ENCODE results near the gene TMEM221.
A peak's percentile ranks its signal among the peaks of the same experiment; 100 is the strongest.

TMEM221 gene

DNA sequence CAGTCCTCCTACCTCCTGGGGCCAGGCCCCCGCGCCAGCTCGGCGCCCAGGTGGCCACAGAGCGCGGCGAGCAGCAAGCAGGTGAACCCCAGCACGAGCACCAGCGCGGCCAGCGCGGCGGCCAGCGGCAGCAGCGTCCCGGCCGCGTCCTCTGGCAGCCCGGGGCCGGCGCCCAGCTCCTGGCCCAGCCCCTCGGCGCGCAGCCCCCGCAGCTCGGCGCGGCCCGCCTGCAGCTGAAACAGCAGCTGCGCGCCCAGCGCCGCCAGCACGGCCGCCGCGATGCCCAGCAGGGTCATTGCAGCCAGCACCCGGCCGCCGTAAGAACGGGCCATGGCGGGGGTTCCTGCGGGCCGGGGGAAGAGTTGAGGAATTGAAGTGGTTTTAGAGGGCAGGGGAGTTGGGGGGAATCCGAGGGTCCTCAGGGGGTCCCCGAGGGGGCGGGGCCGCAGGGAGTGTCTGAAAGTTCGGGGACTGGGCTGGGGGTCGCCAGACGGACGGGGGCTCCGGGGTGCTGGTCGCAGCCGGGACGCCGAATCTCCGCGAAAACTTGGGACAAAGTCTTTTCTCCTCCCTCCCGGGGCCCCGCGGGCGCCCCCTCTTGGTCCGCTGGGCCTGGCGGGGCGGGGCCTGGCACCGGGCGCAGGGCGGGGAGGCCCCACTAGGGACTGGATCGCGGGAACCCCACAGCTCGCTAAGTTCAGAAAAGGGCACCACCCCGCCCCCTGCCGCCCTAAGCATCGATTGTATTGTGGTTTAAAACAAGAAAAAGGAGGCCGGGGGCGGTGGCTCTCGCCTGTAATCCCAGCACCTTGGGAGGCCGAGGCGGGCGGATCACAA lies at the start of gene TMEM221:
TSS of gene TMEM221 (minus strand) at position 538 of the 837 bp plus-strand sequence. CDS start at position 332, 206 bp downstream.
- peak in 21 of 42 donors; percentile 8 to 63 (median 34) for DNase-seq
- intact Hi-C loops (cut with DNase I), result no loop called here

DNA sequence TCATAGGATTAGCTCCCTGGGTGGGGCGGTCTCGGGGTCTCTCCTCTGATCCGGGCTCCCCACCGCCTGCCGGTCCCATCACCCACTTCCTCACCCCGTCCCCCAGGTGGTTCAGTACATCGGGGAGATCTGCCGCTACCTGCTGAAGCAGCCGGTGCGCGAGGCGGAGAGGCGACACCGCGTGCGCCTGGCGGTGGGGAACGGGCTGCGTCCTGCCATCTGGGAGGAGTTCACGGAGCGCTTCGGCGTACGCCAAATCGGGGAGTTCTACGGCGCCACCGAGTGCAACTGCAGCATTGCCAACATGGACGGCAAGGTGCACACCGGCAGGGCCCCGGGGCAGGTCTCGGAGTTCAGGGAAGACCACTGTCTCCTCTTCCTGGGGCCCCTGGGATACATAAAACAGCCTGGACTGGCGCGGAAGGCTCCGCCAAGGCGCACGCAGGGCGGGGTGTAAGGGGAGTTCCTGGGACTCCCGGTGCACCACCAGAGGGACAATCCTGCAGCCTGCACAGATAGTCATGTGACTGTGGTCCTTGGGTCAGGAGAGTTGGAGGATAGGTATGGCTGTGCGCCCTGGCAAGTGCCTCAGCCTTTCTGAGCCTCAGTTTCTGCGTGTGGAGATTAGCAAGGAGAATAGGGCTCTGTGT lies 48.8 kb upstream of the TMEM221 start:
- intact Hi-C loops (cut with DNase I), result no loop called here

GRCh38 chr19:17496337-17496997 lies 48.0 kb upstream of the TMEM221 start:
- intact Hi-C loops (cut with DNase I), result no loop called here
- DNase-seq, result peak in 38 of 42 donors; percentile 23 to 86 (median 60)

More for the DNA sequence above, 48.8 kb upstream of the TMEM221 start:
- DNase-seq, result no peak

GRCh38 chr19:17495639-17496296 lies 47.3 kb upstream of the TMEM221 start:
- intact Hi-C loops (cut with DNase I), result no loop called here

GRCh38 chr19:17491287-17491686 lies 42.8 kb upstream of the TMEM221 start:
- intact Hi-C loops (cut with DNase I), result no loop called here
- peak in 1 of 42 donors; percentile 60 for DNase-seq

More at GRCh38 chr19:17495639-17496296, 47.3 kb upstream of the TMEM221 start:
- no peak for DNase-seq

GRCh38 chr19:17490411-17490810 lies 41.9 kb upstream of the TMEM221 start:
- intact Hi-C loops (cut with DNase I), result no loop called here
- DNase-seq, result no peak

DNA sequence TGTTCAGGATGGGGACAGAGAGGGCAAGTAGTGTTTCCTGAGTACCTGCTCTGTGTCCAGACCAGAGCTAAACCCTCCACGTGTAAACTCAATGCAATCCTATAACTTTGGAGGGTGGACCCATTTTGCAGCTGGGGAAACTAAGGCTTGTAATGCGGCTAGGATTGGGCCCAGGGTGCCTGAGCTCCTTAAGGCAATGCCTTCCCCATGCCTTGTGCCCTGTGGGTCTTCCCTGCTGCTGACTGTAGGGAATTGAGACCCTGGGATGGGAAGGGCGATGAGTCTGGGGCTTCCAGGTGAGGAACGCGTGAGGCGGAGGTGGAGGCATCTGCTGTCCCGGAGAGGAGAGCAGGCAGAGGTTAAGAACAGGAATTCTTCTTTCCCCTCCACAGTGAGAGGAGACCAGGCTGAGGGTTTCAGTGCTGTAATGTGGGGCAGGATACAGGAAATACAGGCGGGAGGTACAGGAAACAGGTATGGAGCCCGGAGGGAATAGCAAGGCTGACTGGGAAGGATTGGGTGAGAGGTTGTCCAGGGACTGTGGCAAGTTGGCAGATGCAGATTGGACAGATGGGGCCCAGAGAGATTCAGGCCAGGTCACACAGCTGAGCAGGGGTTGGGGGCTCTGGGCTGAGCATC lies 41.0 kb upstream of the TMEM221 start:
- intact Hi-C loops (cut with DNase I), result no loop called here

GRCh38 chr19:17488593-17489391 lies 40.3 kb upstream of the TMEM221 start:
- intact Hi-C loops (cut with DNase I), result no loop called here
- peak in 1 of 42 donors; percentile 30 for DNase-seq

More for the DNA sequence above, 41.0 kb upstream of the TMEM221 start:
- DNase-seq, result no peak

DNA sequence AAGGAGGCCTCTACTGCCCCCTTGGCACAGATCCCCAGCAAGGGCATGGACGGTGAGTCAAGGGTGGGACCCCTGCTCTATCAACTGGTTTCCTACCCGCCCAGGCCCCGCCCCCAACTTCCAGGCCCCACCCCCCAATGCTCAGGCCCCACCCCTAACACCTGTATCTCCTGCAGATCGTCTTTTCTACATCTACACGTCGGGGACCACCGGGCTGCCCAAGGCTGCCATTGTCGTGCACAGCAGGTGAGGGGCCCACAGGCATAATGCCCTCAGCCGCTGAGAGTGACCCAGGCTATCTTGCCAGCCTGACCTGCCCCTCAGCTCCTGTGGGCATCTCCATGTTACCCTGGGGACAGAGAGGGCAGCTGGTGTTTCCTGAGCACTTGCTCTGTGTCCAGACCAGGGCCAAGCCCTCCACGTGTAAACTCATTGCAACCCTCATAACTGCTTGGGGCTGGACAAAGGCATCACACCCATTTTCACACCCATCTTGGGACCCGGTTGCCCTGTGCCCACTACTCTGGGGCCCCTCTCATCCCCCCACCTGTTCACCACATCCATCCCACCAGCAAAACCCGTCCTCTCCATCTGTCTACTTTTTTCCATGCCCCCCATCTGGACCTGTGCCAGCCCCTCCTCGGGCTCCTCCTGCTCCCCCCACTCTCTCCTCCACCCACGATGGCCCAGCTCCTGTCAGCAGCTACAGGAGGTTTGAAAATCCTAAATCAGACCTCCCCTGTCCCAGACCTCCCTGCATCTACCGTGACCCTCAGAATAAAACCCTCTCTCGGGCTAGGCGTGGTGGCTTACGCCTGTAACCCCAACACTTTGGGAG lies 39.0 kb upstream of the TMEM221 start:
- no peak for DNase-seq
- intact Hi-C loops (cut with DNase I), result no loop called here

DNA sequence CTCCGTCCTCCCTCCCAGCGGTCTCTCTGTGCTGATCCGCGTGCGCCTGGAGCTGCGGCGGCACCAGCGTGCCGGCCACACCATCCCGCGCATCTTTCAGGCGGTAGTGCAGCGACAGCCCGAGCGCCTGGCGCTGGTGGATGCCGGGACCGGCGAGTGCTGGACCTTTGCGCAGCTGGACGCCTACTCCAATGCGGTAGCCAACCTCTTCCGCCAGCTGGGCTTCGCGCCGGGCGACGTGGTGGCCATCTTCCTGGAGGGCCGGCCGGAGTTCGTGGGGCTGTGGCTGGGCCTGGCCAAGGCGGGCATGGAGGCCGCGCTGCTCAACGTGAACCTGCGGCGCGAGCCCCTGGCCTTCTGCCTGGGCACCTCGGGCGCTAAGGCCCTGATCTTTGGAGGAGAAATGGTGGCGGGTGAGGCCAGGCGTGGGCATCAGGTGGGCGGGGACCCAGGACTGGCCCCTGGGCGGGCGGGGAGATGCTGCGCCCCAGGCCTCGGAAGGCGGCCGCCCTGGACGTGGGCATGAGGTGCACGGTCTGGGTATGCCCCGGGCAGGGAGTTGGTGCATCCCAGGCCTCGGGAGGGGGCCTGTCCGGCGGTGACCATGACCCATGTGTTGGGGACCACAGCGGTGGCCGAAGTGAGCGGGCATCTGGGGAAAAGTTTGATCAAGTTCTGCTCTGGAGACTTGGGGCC lies 38.2 kb upstream of the TMEM221 start:
- intact Hi-C loops (cut with DNase I), result no loop called here
- DNase-seq, result no peak

- DNase-seq, result no peak
- intact Hi-C loops (cut with DNase I), result no loop called here
Measured at GRCh38 chr19:17484520-17485185, 36.2 kb upstream of the TMEM221 start.

DNA sequence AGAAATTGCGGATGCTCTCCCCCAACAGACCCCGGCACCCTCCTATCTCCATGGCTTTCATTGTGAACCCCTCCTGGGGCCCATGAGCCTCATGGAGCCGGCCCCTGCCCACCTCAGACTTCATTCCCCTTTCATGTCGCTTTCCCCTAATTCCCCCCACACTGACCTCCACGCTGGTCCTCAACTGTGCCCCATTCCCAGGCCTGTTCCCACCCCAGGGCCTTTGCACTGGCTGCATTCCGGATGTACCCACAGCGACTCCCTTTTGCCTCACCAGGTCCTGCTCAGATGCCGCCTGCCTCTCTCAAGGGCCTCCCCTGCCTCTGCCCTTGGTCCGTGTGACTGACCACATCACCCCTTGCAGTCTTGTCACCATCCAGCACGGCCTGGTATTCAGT lies 35.1 kb upstream of the TMEM221 start:
- no peak for DNase-seq
- intact Hi-C loops (cut with DNase I), result no loop called here

DNA sequence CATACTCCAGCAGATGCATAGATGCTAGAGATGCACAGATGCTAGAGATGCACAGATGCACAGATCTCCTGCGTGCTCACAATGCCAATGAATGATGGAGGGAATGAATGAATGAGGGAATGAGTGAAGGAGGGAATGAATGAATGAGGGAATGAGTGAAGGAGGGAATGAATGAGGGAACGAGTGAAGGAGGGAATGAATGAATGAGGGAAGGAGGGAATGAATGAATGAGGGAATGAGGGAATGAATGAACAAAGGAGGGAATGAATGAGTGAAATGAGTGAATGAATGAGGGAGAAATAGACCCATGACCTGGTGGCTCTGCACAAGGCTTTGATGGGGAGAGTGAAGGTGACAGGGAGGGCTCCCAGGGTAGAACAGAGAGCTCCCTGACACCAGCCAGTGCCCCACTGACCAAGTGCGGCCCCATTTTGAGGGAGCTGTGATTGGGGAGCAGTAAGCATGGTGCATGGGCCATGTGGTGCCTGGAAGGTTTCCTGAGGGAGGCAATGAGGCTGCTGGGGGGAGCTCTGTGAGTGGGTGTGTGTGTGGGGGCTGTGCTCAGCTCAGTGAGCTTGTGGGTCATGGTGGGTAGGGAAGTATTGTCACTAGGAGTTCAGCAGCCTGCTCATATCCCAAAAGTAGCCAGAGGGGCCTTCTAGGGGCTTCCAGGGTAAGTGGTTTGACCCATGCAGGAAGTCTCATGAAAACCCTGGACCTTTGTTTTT lies 34.6 kb upstream of the TMEM221 start:
- intact Hi-C loops (cut with DNase I), result no loop called here
- DNase-seq, result peak in 14 of 42 donors; percentile 24 to 70 (median 47)

- intact Hi-C loops (cut with DNase I), result no loop called here
- no peak for DNase-seq
Measured at GRCh38 chr19:17481986-17482385, 33.5 kb upstream of the TMEM221 start.

DNA sequence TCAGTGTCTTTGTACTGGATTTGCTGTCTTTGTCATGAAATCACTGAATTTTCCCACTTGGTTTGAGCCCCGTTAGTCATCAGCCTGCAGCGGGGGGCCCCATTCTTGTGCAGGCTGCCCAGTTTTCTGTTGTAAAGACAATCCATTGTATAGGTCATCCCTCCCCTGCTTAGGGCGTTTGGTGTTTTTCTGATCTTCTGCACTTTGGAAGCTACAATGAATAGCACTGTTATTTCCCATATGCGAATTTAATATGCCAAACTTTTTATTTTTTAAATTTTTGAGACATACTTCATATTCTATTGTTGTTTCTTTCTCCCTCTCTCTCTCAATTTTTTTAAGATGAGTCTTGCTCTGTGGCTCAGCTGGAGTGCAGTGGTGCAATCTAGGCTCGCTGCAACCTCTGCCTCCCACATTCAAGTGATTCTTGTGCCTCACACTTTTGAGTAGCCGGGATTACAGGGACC lies 30.9 kb upstream of the TMEM221 start:
- DNase-seq, result peak in 22 of 42 donors; percentile 10 to 88 (median 68)
- intact Hi-C loops (cut with DNase I), result no loop called here

Measured in head of caudate nucleus (tissue), 42 donors.